ENCODE results near the gene KRT71. TPM values are rescaled to one million over a fixed set of nuclear protein-coding genes. Genes with fewer than 3 reads are reported as not detected.

The KRT71 gene
- polyA plus RNA-seq, 3 donors: not detected

- H3K36me3 ChIP-seq (replicated peaks in 1 of 2; ENCODE audit: control insufficient read depth in 1 of 2, insufficient read depth in 2 of 2, low read length in 2 of 2): no peaks in the 10 kb centered on the region
These were observed 12.4 kb downstream of the KRT71 start for GRCh38 chr12:52540531-52540930.

DNA sequence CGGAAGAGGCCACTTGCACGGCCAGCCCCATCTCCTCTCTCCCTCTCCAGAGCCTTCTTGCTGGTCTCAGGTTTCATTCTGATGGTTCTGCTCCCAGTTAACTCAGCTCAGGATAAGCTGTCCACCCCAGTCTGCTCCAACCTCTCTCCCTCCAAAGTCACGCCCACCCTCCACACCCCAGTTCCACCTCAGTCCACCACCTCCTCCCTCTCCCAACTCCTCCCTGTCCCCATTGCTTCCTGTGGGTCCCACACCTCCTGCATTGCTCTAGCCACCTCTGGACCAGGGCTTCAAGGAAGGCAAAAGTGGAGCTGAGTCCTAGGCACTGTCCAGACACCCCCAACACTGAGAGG, 13.1 kb downstream of the KRT71 start:
- Mint-ChIP-seq H3K27me3 (ENCODE audit: low read depth in 3 of 3) (peaks cover 3 to 9% (median 6%) of the 10 kb centered on the region in 3 donors), H3K36me3 (no peaks in the 10 kb centered on the region), H3K4me3 (no peak overlapping the region), H3K9me3 (no peaks in the 10 kb centered on the region), H3K27ac (no peak overlapping the region), H3K4me1 (no peaks in the 10 kb centered on the region)
- Histone ChIP-seq H3K4me2 (replicated peaks; ENCODE audit: extremely low read depth, low read length, poor library complexity, severe bottlenecking) (no peak overlapping the region), H3K27ac (ENCODE audit: low read depth in 1 of 2, low read length in 2 of 2) (no peak overlapping the region), H4K20me1 (ENCODE audit: insufficient read depth, low read length) (no peaks in the 10 kb centered on the region), H3K36me3 (replicated peaks in 1 of 2; ENCODE audit: control insufficient read depth in 1 of 2, insufficient read depth in 2 of 2, low read length in 2 of 2) (no peaks in the 10 kb centered on the region), H3K79me2 (ENCODE audit: insufficient read depth, low read length) (no peaks in the 10 kb centered on the region), H3K9me3 (replicated peaks in 1 of 2; ENCODE audit: control insufficient read depth in 1 of 2, insufficient read depth in 1 of 2, low read length in 2 of 2) (no peaks in the 10 kb centered on the region), H3K27me3 (ENCODE audit: control insufficient read depth in 2 of 2, insufficient read depth in 2 of 2, low read length in 2 of 2) (no peaks in the 10 kb centered on the region), H3K9ac (ENCODE audit: insufficient read depth, low read length, poor library complexity, severe bottlenecking) (no peak overlapping the region), H3K4me1 (ENCODE audit: control insufficient read depth in 1 of 2, insufficient read depth in 2 of 2, low read length in 2 of 2) (no peaks in the 10 kb centered on the region), H3K4me3 (replicated peaks in 1 of 3; ENCODE audit: low read depth in 2 of 3, low read length in 3 of 3) (no peak overlapping the region), H2AFZ (ENCODE audit: insufficient read depth, low read depth, low read length, poor library complexity, severe bottlenecking) (no peak overlapping the region)
- 92% methylated on average over 3 of the region's 3 CpGs for WGBS (ENCODE audit: insufficient coverage)
- no peak for TF ChIP-seq CTCF (IDR thresholded peaks at IDR 0.05)
- no peak for DNase-seq
- intact Hi-C loops (cut with micrococcal nuclease): no loop called here

More at GRCh38 chr12:52540531-52540930, 12.4 kb downstream of the KRT71 start:
- Histone ChIP-seq H3K27ac (ENCODE audit: low read depth in 1 of 2, low read length in 2 of 2) (no peak overlapping the region), H3K4me1 (ENCODE audit: control insufficient read depth in 1 of 2, insufficient read depth in 2 of 2, low read length in 2 of 2) (no peaks in the 10 kb centered on the region), H3K9ac (ENCODE audit: insufficient read depth, low read length, poor library complexity, severe bottlenecking) (no peak overlapping the region), H3K4me2 (replicated peaks; ENCODE audit: extremely low read depth, low read length, poor library complexity, severe bottlenecking) (no peak overlapping the region), H3K79me2 (ENCODE audit: insufficient read depth, low read length) (no peaks in the 10 kb centered on the region), H3K27me3 (ENCODE audit: control insufficient read depth in 2 of 2, insufficient read depth in 2 of 2, low read length in 2 of 2) (no peaks in the 10 kb centered on the region), H3K4me3 (replicated peaks in 1 of 3; ENCODE audit: low read depth in 2 of 3, low read length in 3 of 3) (no peak overlapping the region), H2AFZ (ENCODE audit: insufficient read depth, low read depth, low read length, poor library complexity, severe bottlenecking) (no peak overlapping the region), H4K20me1 (ENCODE audit: insufficient read depth, low read length) (no peaks in the 10 kb centered on the region), H3K9me3 (replicated peaks in 1 of 2; ENCODE audit: control insufficient read depth in 1 of 2, insufficient read depth in 1 of 2, low read length in 2 of 2) (no peaks in the 10 kb centered on the region)
- H3K4me1 Mint-ChIP-seq: no peaks in the 10 kb centered on the region
- H3K36me3 Mint-ChIP-seq: no peaks in the 10 kb centered on the region
- intact Hi-C loops (cut with micrococcal nuclease): no loop called here
- TF ChIP-seq CTCF (IDR thresholded peaks at IDR 0.05): no peak
- no peak overlapping the region for H3K27ac Mint-ChIP-seq
- DNase-seq: no peak
- H3K4me3 Mint-ChIP-seq: no peak overlapping the region
- H3K9me3 Mint-ChIP-seq: no peaks in the 10 kb centered on the region
- H3K27me3 Mint-ChIP-seq (ENCODE audit: low read depth in 3 of 3): peaks cover 3 to 11% (median 6%) of the 10 kb centered on the region in 3 donors
- WGBS (ENCODE audit: insufficient coverage): 90% methylated on average over 5 of the region's 7 CpGs
